ENCODE measurements around the gene AKAP10. TPM values are rescaled to one million over a fixed set of nuclear protein-coding genes. Genes with fewer than 3 reads are reported as not detected.

Gene AKAP10
- total and polyA plus RNA-seq, 10 of the 15 experiments (the other 5 are each of a cell fraction or from before 2014, with no cell fraction given) = 4.3 to 23.7 (median 14.7) TPM

DNA sequence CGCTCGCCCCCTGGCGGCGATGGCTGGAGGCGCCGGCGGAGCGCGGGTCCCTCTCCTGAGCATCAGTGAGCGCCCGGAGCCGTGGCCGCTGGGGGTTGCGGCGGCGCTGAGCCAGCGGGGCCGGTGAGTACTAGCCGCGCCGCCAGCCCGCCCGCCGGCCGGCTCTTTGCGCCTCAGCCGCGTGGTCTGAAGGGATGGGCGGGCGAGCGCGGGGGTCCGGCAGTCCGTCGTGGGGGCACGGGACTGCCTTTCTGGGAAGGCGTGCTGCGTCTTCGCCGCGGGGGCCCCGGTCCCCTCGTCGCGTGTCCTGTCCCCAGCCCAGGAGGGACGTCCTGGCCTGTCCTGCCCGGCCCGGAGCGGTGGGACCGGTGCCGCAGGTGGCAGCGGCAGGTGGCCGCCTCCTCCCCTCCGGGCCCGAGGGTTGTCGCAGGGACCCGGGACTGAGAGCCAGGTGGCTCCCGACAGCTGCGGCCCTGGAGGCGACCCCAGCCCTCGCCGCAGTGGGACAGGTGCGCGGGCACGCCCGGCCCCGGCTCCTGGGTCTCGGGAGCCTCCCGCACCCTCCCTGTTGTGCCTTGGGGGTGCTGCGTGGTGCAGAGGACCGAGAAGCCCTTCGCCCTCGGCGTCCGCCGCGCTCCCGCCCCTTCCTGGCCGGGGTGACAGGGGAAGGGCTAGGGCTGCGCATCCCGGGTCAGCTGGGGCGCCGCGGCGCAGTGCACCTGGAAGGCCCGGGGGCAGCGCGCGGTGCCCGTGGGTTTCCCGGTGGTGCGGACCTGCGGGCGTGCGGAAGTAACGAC, 31.9 kb upstream of the AKAP10 start, which contains the start of gene SPECC1 (continued):
- no peak for TF ChIP-seq NFIC (IDR thresholded peaks at IDR 0.05; ENCODE audit: low read depth, low read length)
- no peak for TF ChIP-seq ATF7 (IDR thresholded peaks at IDR 0.05; ENCODE audit: low read depth)
- no peak for TF ChIP-seq PKNOX1 (IDR thresholded peaks at IDR 0.05)
- TF ChIP-seq SUZ12 (IDR thresholded peaks at IDR 0.05; ENCODE audit: unreplicated experiment) = no peak
- no peak for TF ChIP-seq CREB1 (IDR thresholded peaks at IDR 0.05; ENCODE audit: low read depth)
- TF ChIP-seq RUNX3 (IDR thresholded peaks at IDR 0.05; ENCODE audit: low read length) = no peak
- no peak for TF ChIP-seq STAT3 (IDR thresholded peaks at IDR 0.05; ENCODE audit: low read depth, low read length)
- no peak for TF ChIP-seq TCF12 (IDR thresholded peaks at IDR 0.05; ENCODE audit: low read depth, low read length)
- no peak for TF ChIP-seq E2F8 (IDR thresholded peaks at IDR 0.05; ENCODE audit: low read depth, partially characterized antibody)
- no peak for TF ChIP-seq JUND (IDR thresholded peaks at IDR 0.05; ENCODE audit: low read depth, low read length)
- no peak for TF ChIP-seq POLR2A (IDR thresholded peaks at IDR 0.05; ENCODE audit: low read depth, low read length)
- no peak for TF ChIP-seq ZNF274 (IDR thresholded peaks at IDR 0.05; ENCODE audit: insufficient read depth, insufficient read length)
- TF ChIP-seq EZH2 (IDR thresholded peaks at IDR 0.05; ENCODE audit: borderline replicate concordance, control insufficient read depth, low read depth, low read length) = no peak
- no peak for TF ChIP-seq SIX5 (IDR thresholded peaks at IDR 0.05; ENCODE audit: low read depth, low read length, severe bottlenecking)
- TF ChIP-seq IKZF1 (conservative IDR thresholded peaks at IDR 0.05) = peak; percentile 85
- no peak for TF ChIP-seq BACH1 (IDR thresholded peaks at IDR 0.05; ENCODE audit: borderline replicate concordance)
- TF ChIP-seq MYB (IDR thresholded peaks at IDR 0.05; ENCODE audit: borderline replicate concordance, low read depth, low read length) = no peak
- no peak for TF ChIP-seq RELA (IDR thresholded peaks at IDR 0.05; ENCODE audit: borderline replicate concordance, partially characterized antibody)
- TF ChIP-seq REST (IDR thresholded peaks at IDR 0.05; ENCODE audit: low read depth, low read length) = no peak
- TF ChIP-seq NFYA (IDR thresholded peaks at IDR 0.05; ENCODE audit: borderline replicate concordance, low read depth, low read length) = no peak
- no peak for TF ChIP-seq WRNIP1 (IDR thresholded peaks at IDR 0.05; ENCODE audit: borderline replicate concordance, low read depth, low read length)
- no peak for TF ChIP-seq KAT2A (conservative IDR thresholded peaks at IDR 0.05; ENCODE audit: control insufficient read depth, low read depth, low read length)
- no peak for TF ChIP-seq MXI1 (IDR thresholded peaks at IDR 0.05; ENCODE audit: low read depth, low read length)
- no peak for TF ChIP-seq PAX8 (IDR thresholded peaks at IDR 0.05)
- no peak for TF ChIP-seq IRF4 (IDR thresholded peaks at IDR 0.05; ENCODE audit: low read depth, low read length)
- TF ChIP-seq NR2C2 (IDR thresholded peaks at IDR 0.05; ENCODE audit: borderline replicate concordance, control insufficient read depth, insufficient read length, low read depth) = no peak
